Measurements from ENCODE around the gene ZNF609.

GRCh38 chr15:64528871-64529270 lies 68.5 kb downstream of the ZNF609 start:
- no peak for TF ChIP-seq YY1 (IDR thresholded peaks at IDR 0.05; ENCODE audit: insufficient read depth, insufficient read length)
- TF ChIP-seq SUZ12 (IDR thresholded peaks at IDR 0.05; ENCODE audit: extremely low read depth, insufficient read depth, insufficient read length): no peak
- no peak for TF ChIP-seq ZNF274 (IDR thresholded peaks at IDR 0.05; ENCODE audit: low read depth, low read length)
